ENCODE data around the gene HLA-DRA.
A peak's percentile ranks its signal among the peaks of the same experiment; 100 is the strongest.
"Not testable (repeated sequence)": the region's sequence is repeated elsewhere in the genome, so short reads cannot be mapped to it uniquely, and the experiment has no call there.

The HLA-DRA gene

DNA sequence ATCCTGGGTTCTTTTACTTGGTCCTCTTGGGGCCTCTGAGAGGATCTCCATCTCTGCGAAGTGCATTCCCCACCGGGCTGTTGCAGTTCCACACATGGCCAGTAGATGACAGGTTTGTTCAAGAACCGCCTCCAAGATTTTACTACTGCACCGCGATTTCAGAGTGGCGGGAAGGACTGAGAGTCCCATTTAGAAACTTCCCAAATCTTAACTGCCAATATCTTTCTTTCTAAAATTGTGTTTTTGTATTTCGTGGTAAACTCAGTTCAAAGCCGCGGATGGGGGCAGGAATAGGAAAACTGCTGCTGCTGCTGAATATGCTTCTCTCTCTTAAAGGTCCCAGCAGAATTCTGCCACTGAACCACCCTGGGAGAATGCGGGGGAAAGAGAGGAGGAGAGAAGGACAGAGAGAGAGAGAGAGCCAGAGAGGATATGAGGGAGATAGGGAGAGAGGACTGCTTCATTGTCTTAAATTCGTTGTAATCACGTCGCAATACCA is 24.1 kb upstream of the HLA-DRA start:
- TF ChIP-seq POLR2A (IDR thresholded peaks at IDR 0.05; ENCODE audit: low read length) (no peak), GATA1 (IDR thresholded peaks at IDR 0.05; ENCODE audit: low read depth, low read length) (no peak)
- DNase-seq: peak; percentile 59 to 77

DNA sequence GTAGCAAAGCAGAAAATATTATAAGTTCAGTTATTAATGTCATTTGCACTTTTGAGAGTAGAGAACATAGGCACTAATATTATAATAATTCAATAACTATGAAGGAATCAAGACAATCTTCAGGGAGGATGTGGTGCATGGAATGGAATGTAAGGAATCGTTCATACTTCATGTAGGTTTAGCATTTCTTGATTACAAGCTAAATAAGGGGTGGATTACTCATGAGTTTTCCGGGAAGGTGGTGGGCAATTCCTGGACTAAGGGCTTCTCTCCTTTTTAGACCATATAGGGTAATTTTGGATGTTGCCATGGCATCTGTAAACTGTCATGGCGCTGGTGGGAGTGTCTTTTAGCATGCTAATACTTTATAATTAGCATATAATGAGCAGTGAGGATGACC is 23.7 kb upstream of the HLA-DRA start:
- TF ChIP-seq POLR2A (IDR thresholded peaks at IDR 0.05; ENCODE audit: low read length): no peak
- TF ChIP-seq GATA1 (IDR thresholded peaks at IDR 0.05; ENCODE audit: low read depth, low read length): no peak

DNA sequence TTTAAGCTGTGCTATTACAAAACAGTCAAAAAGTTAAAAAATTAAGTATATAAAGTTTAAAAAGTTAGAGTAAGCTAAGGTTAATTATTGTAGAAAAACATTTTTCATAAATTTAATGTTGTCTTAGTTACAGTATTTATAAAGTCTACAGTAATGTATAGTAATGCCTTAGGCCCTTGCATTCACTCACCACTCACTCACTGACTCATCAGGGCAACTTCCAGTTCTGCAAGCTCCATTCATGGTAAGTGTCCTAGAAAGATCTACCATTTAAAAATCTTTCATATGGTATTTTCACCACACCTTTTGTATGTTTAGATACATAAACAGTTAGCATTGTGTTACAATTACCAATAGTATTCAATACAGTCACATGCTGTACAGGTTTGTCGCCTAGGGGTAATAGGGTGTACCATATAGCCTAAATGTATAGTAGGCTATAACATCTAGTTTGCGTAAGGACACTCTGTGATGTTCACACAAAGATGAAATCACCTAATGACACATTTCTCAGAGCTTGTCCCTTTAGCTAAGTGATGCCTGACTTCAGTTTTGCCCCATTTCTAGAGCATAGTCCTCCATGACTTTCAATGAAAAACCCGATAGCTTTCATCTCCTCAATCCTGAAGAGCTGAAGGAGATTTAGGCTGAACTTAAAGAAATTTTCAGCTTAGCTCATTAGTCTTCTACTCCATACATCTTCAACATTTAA is 14.9 kb upstream of the HLA-DRA start:
- DNase-seq: no peak
- no peak for TF ChIP-seq POLR2A (IDR thresholded peaks at IDR 0.05; ENCODE audit: low read length)
- no peak for TF ChIP-seq GATA1 (IDR thresholded peaks at IDR 0.05; ENCODE audit: low read depth, low read length)

More for the DNA sequence above, 23.7 kb upstream of the HLA-DRA start:
- no peak for DNase-seq

DNA sequence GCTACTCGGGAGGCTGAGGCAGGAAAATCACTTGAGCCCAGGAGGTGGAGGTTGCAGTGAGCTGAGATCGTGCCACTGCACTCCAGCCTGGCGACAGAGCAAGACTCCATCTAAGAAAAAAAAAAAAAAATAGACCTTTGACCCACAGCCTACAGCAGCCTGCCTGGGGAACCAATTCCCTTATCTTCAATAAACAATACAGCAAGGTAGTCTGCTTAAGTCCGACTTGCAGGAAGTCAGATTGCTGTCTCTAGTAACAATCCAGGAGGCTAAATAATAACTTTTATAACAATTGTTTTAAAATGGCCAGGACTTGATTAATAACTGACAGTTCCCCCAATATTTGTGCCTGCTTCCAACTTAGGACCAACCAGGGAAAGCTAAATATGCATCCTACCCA is 13.3 kb upstream of the HLA-DRA start:
- no peak for DNase-seq
- no peak for TF ChIP-seq POLR2A (IDR thresholded peaks at IDR 0.05; ENCODE audit: low read length)
- TF ChIP-seq GATA1 (IDR thresholded peaks at IDR 0.05; ENCODE audit: low read depth, low read length): no peak

DNA sequence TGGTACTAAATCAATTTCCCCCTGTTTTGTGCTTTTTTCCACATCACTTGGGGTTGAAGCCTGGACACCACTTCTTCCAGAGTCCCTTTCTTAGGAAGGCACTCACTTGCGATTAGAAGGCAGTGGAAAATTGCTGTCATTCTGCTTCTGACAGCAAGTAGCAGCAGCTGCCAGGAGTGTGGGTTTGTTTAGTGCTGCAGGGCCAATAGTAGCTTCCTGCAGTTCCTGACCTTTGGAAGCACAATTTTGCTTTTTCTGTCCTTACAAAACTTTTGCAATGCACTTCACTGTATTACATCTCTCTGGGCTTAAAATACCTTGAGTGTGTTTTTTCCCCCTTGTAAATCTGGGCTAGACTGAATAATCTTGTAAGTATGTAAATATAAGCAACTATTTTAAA is 12.5 kb upstream of the HLA-DRA start:
- TF ChIP-seq GATA1 (IDR thresholded peaks at IDR 0.05; ENCODE audit: low read depth, low read length) (no peak), POLR2A (IDR thresholded peaks at IDR 0.05; ENCODE audit: low read length) (no peak)
- DNase-seq: no peak

DNA sequence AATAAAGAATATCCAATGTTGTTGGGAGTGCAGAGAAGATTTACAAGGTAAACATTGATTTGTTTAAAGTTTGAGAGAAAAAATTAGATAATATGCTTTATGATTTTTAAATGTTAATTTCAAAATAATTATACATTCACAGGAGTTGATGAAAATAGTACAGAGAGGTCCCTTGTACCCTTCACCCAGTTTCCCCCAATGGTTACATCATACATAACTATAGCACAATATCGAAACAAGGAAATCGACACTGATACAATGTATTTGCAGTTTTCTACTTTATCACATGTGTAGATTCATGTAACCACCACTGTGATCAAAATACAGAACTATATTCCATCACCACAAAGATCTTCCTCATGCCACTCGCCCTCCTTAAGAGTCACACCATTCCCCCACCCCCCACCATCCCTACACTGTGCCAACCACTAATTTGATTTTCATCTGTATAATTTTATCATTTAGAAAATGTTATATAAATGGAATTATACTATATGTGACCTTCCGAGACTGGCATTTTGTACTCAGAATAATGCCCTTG is 11.7 kb upstream of the HLA-DRA start:
- DNase-seq: no peak
- TF ChIP-seq GATA1 (IDR thresholded peaks at IDR 0.05; ENCODE audit: low read depth, low read length): no peak
- no peak for TF ChIP-seq POLR2A (IDR thresholded peaks at IDR 0.05; ENCODE audit: low read length)

DNA sequence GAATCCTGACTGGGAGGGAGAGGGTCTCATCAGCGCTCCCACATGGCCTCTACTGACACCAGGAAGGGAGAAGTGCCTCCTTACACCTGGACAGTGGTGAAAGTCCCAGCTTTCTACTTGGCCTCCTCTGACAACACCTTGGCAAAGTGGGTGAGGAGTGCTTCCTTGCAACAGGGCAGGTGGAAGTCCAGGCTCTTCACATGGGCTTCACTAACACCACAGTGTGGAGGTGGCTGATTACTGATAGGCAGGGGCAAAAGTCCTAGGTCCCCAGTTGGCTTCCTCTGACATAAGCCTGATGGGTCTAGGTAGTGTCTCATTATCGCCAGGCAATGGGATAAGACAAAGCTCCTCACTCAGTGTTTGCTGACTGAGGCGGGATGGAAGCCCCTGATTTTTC is 9.5 kb upstream of the HLA-DRA start:
- DNase-seq: no peak
- TF ChIP-seq GATA1 (IDR thresholded peaks at IDR 0.05; ENCODE audit: low read depth, low read length): no peak
- no peak for TF ChIP-seq POLR2A (IDR thresholded peaks at IDR 0.05; ENCODE audit: low read length)

DNA sequence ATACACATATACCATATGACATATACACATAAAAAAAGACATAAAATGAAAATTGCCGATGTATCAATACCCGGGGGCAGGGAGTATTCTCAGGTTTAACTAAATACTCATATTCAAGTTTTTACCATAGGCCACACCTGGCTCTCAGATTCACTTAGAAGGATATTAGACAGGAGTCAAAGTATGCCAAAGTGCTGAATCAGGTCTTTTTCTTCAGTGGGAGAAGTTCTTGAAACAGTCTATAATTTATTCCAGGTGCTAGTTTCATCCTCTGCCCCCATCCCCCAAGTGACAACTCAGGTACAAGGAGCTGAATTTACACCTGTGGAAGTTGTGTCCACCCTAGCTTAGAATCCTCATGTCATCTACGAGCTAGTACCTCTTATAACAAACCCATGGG is 8.5 kb upstream of the HLA-DRA start:
- no peak for TF ChIP-seq POLR2A (IDR thresholded peaks at IDR 0.05; ENCODE audit: low read length)
- TF ChIP-seq GATA1 (IDR thresholded peaks at IDR 0.05; ENCODE audit: low read depth, low read length): no peak
- DNase-seq: no peak

DNA sequence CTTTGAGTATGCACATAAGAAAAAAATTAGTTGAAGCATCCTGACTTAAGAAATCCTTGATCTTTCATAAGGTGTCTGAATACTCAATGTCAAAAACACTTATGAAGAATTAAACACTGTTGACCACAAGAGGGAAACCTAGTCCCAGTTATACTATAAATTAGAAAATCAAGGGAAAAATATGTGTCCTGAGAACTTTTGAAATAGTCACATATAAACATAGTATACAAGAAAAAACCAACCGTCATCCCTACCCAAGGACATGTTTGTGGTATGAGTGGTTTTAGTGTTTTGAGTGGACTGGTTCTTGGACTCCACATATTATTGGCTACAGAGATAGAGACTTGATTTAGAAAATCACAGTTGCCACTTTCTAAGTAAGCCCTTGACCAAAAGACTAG is 7.6 kb upstream of the HLA-DRA start:
- TF ChIP-seq GATA1 (IDR thresholded peaks at IDR 0.05; ENCODE audit: low read depth, low read length) (no peak), POLR2A (IDR thresholded peaks at IDR 0.05; ENCODE audit: low read length) (no peak)
- peak; percentile 15 to 39 for DNase-seq

DNA sequence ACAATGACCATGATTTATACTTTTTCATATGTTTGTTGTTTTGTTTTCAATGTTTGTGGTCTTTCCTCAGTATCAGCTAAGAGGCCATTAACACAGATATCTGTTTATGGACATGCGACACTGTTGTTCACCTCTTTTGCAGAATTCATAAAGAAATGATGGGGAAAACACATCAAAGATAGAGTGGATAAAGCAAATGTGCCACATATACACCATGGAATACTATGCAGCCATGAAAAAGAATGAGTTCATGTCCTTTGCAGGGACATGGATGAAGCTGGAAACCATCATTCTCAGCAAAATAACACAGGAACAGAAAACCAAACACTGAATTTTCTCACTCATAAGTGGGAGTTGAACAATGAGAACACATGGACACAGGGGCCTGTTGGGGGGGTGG is 5.7 kb upstream of the HLA-DRA start:
- not testable (repeated sequence) for DNase-seq

DNA sequence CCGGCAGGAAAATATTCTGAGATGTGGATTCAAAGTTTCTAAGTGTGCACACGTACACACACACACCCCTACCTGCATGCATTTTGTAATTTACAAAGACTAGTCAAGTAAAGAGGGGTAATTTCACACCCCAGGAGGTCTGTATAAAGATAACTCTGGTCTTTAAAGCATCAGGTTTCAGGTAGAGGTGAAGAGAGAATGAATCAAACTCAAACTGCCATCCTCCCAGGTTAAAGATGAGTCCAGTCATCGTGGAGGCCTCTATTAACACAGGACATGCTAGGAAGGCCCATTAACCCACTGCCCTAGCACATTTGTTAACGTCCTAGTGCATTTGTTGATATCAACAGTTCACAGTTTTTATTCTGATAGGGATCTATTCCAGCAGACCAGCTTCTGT is 3.5 kb upstream of the HLA-DRA start:
- TF ChIP-seq GATA1 (IDR thresholded peaks at IDR 0.05; ENCODE audit: low read depth, low read length) (no peak), POLR2A (IDR thresholded peaks at IDR 0.05; ENCODE audit: low read length) (no peak)
- DNase-seq: no peak

DNA sequence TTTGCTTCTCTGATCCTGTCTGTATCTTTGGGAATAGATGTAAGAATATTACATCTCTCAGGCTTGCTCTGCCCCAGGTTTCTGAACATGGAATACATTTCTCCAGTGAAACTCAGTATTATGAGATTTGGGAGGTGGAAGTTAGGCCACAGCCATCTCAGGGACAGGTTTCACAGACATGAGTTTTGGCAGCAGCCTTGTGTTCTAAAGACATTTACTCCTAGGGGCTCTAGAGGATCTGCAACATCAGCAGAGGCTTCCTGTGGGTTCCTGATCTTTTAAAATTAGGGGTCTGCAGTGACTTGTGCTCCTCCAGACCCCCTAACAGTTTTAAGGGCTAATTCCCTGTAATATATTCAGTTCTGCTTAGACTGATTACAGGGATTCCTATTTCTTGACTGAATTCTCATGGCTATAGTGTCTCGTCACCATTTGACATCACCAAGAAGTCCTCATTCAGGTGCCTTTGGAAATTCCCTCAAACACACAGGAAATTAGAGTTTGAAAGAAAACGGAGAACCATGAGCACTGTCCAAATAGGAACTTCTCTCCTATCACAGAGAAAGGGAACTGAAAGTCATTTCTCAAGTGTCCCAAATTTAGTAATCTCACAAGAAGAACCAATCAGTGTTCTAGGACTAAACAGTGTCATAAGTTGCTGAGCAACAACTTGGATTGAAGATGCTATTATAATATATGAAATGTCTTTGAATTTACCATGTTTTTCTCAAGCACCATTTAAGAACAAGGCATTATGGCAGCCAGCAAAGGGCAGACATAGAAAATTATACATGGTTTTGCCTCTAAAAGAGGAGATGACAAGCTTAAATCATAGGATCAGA is 2.5 kb upstream of the HLA-DRA start:
- TF ChIP-seq POLR2A (IDR thresholded peaks at IDR 0.05; ENCODE audit: low read length) (no peak), GATA1 (IDR thresholded peaks at IDR 0.05; ENCODE audit: low read depth, low read length) (no peak)
- no peak for DNase-seq

DNA sequence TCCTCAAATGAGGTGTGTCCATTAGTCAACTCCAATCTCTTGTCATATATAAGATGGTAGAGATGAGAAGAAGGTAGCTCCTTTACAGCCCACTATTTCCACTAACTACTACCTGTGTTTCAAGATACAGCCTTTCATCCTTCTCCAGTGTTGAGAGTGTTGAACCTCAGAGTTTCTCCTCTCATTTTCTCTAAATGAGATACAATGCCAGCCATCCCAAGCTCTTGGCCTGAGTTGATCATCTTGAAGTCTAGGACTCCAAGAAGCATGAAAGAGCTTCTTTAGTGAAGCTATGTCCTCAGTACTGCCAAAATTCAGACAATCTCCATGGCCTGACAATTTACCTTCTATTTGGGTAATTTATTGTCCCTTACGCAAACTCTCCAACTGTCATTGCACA is 548 bp upstream of the HLA-DRA start:
- no peak for TF ChIP-seq POLR2A (IDR thresholded peaks at IDR 0.05; ENCODE audit: low read length)
- no peak for TF ChIP-seq GATA1 (IDR thresholded peaks at IDR 0.05; ENCODE audit: low read depth, low read length)
- no peak for DNase-seq

DNA sequence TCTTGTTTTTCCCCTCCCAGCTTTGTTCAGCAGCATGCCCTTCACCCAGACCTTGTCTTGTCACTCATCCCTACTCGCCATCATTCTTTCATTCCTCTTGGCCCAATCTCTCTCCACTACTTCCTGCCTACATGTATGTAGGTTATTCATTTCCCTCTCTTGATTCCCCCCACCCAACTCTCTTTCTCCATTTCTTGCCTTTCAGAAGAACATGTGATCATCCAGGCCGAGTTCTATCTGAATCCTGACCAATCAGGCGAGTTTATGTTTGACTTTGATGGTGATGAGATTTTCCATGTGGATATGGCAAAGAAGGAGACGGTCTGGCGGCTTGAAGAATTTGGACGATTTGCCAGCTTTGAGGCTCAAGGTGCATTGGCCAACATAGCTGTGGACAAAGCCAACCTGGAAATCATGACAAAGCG is 2.6 kb downstream of the HLA-DRA start:
- no peak for TF ChIP-seq GATA1 (IDR thresholded peaks at IDR 0.05; ENCODE audit: low read depth, low read length)
- TF ChIP-seq POLR2A (IDR thresholded peaks at IDR 0.05; ENCODE audit: low read length): no peak

More for the DNA sequence above, 2.6 kb downstream of the HLA-DRA start:
- DNase-seq: no peak

All from erythroblast (primary cell).